A549 (cell line): ENCODE measurements around the gene KIF18A. TPM values are rescaled to one million over a fixed set of nuclear protein-coding genes. Genes with fewer than 3 reads are reported as not detected.

Experiments used
- ATAC-seq, 2 experiments: fragments of 200-7000 bp in 1 of 2; fragments of >200 bp in 1 of 2; cut with Nextera tagmentation in 1 of 2; cut with Tn5 transposase in 1 of 2; 3 replicates each; pipeline versions ENCODE4 v1.8.0 to v1.9.1; 2018 to 2020; ENCODE audit warnings: mild to moderate bottlenecking in 1 of 2, moderate library complexity in 1 of 2
- CTCF ChIA-PET: fragments of 300-600 bp; sonication (Branson Sonifier 250); formaldehyde crosslinking; extraction: SDS; loops from one replicate; lab custom pipeline; 2021; ENCODE audit warnings: antibody characterized with exemption, inconsistent platforms; lab: Yijun Ruan, JAX
- POLR2A ChIA-PET: fragments of 350-600 bp; formaldehyde crosslinking; extraction: SDS; loops from one replicate; lab custom pipeline; 2021; ENCODE audit warnings: antibody characterized with exemption, inconsistent platforms; lab: Yijun Ruan, JAX
- DNase-seq, 2 experiments: peaks; one replicate each; pipeline versions ENCODE4 v3.0.0 to v3.0.0-alpha.2; 2011 to 2016; ENCODE audit warnings: low read depth in 1 of 2, low spot score in 1 of 2
- FAIRE-seq: peaks from 2 replicates; lab custom pipeline; 2011; peaks lifted over from hg19 to GRCh38; lab: Jason Lieb, UNC
- H3K27ac ChIP-seq, 2 experiments: fragments of >200 bp; sonication (Bioruptor Twin); formaldehyde crosslinking; 3 replicates each; pipeline ENCODE4 v1.5.1; 2016 to 2017
- H3K4me1 ChIP-seq: fragments of >200 bp; sonication (Bioruptor Twin); formaldehyde crosslinking; 3 replicates; pipeline ENCODE4 v1.6.1; 2016
- H3K4me2 ChIP-seq: fragments of >200 bp; sonication (Bioruptor Twin); formaldehyde crosslinking; 3 replicates; pipeline ENCODE4 v1.6.1; 2016
- H3K4me3 ChIP-seq: fragments of >200 bp; sonication (Bioruptor Twin); formaldehyde crosslinking; 3 replicates; pipeline ENCODE4 v1.5.1; 2016
- H3K9me3 ChIP-seq: fragments of >200 bp; sonication (Bioruptor Twin); formaldehyde crosslinking; 3 replicates; pipeline ENCODE4 v1.6.1; 2016
- CBX2 ChIP-seq: fragments of 200-600 bp; sonication (generic); IDR thresholded peaks from 2 replicates; pipeline ENCODE4 v1.6.1; 2016; ENCODE audit warnings: low read depth, mild to moderate bottlenecking, borderline replicate concordance
- CBX8 ChIP-seq: fragments of 200-600 bp; sonication (generic); IDR thresholded peaks from 2 replicates; pipeline ENCODE4 v1.6.1; 2016
- CHD2 ChIP-seq: fragments of 150-350 bp; IDR thresholded peaks from 2 replicates; pipeline ENCODE4 v1.6.1; 2014; ENCODE audit warnings: low read length; ENCODE audit not compliant: partially characterized antibody
- ESRRA ChIP-seq: fragments of 150-350 bp; IDR thresholded peaks from 2 replicates; pipeline ENCODE4 v1.6.1; 2014; ENCODE audit warnings: mild to moderate bottlenecking, low read length, borderline replicate concordance
- FOSB ChIP-seq: fragments of 250-450 bp; sonication (Bioruptor Pico); IDR thresholded peaks from 2 replicates; pipeline ENCODE4 v1.5.0; 2020; ENCODE audit warnings: mild to moderate bottlenecking, moderate library complexity
- FOSL2 ChIP-seq, 2 experiments: fragments of 450-650 bp in 1 of 2; fragments of >200 bp in 1 of 2; sonication (Bioruptor Twin) in 1 of 2; formaldehyde crosslinking; IDR thresholded peaks; 2 replicates each; pipeline versions ENCODE4 v1.5.0 to v1.6.1; 2016 to 2020; ENCODE audit warnings: mild to moderate bottlenecking in 1 of 2, moderate library complexity in 1 of 2
- FOXS1 ChIP-seq: fragments of 250-450 bp; sonication (Bioruptor Pico); IDR thresholded peaks from 2 replicates; pipeline ENCODE4 v1.5.0; 2020; ENCODE audit warnings: mild to moderate bottlenecking, moderate library complexity
- HDAC2 ChIP-seq: fragments of 200-600 bp; sonication (generic); IDR thresholded peaks from 2 replicates; pipeline ENCODE4 v1.6.1; 2016
- HOXB13 ChIP-seq: fragments of 250-450 bp; sonication (Bioruptor Pico); IDR thresholded peaks from 2 replicates; pipeline ENCODE4 v1.5.0; 2020; ENCODE audit warnings: low read depth, mild to moderate bottlenecking, moderate library complexity
- HOXB5 ChIP-seq: fragments of 250-450 bp; sonication (Bioruptor Pico); IDR thresholded peaks from 2 replicates; pipeline ENCODE4 v1.5.0; 2020; ENCODE audit warnings: mild to moderate bottlenecking, moderate library complexity
- JUN ChIP-seq, 2 experiments: fragments of >200 bp; sonication (Bioruptor Twin); formaldehyde crosslinking; IDR thresholded peaks; 2 replicates in 1 of 2; 3 replicates in 1 of 2; pipeline ENCODE4 v1.6.1; 2016 to 2017
- JUNB ChIP-seq: fragments of >200 bp; sonication (Bioruptor Twin); formaldehyde crosslinking; IDR thresholded peaks from 2 replicates; pipeline ENCODE4 v1.6.1; 2016
- KDM1A ChIP-seq: fragments of 200-600 bp; sonication (generic); IDR thresholded peaks from 2 replicates; pipeline ENCODE4 v1.6.1; 2016; ENCODE audit warnings: low read depth, mild to moderate bottlenecking
- KDM5A ChIP-seq: fragments of 200-600 bp; sonication (generic); IDR thresholded peaks from 2 replicates; pipeline ENCODE4 v1.6.1; 2016; ENCODE audit warnings: antibody characterized with exemption, mild to moderate bottlenecking
- MAFK ChIP-seq: fragments of 450-650 bp; IDR thresholded peaks from 2 replicates; pipeline ENCODE4 v1.6.1; 2014; ENCODE audit not compliant: partially characterized antibody
- MYC ChIP-seq: IDR thresholded peaks from 2 replicates; pipeline ENCODE4 v1.6.1; 2012; ENCODE audit warnings: mild to moderate bottlenecking, inconsistent platforms, low read length, improper control_type of control experiment, borderline replicate concordance
- POLR2A ChIP-seq: IDR thresholded peaks from 2 replicates; pipeline ENCODE4 v1.6.1; 2012; ENCODE audit warnings: mild to moderate bottlenecking, low read length
- POLR2AphosphoS2 ChIP-seq: conservative IDR thresholded peaks from 2 replicates; pipeline ENCODE4 v1.6.1; 2012; ENCODE audit warnings: low read length, improper control_type of control experiment, inconsistent platforms
- RAD21 ChIP-seq, 2 experiments: fragments of >200 bp in 1 of 2; sonication (Bioruptor Twin) in 1 of 2; formaldehyde crosslinking in 1 of 2; IDR thresholded peaks in 1 of 2; conservative IDR thresholded peaks in 1 of 2; 2 replicates in 1 of 2; 3 replicates in 1 of 2; pipeline ENCODE4 v1.6.1; 2012 to 2018; ENCODE audit warnings: inconsistent platforms in 1 of 2
- RNF2 ChIP-seq: fragments of 200-600 bp; sonication (generic); IDR thresholded peaks from 2 replicates; pipeline ENCODE4 v1.6.1; 2016; ENCODE audit warnings: low read depth, mild to moderate bottlenecking, antibody characterized with exemption, moderate library complexity, borderline replicate concordance
- TFCP2L1 ChIP-seq: fragments of 250-450 bp; sonication (Bioruptor Pico); IDR thresholded peaks from 2 replicates; pipeline ENCODE4 v1.5.0; 2021; ENCODE audit warnings: mild to moderate bottlenecking
- TP53 ChIP-seq: fragments of 250-450 bp; sonication (Bioruptor Pico); IDR thresholded peaks from 2 replicates; pipeline ENCODE4 v1.5.0; 2021; ENCODE audit warnings: mild to moderate bottlenecking, moderate library complexity
- ZC3H11A ChIP-seq: fragments of 450-650 bp; IDR thresholded peaks from 2 replicates; pipeline ENCODE4 v1.6.1; 2014; ENCODE audit warnings: antibody characterized with exemption, mild to moderate bottlenecking
- ZNF302 ChIP-seq: fragments of 250-450 bp; sonication (Bioruptor Pico); IDR thresholded peaks from 2 replicates; pipeline ENCODE4 v1.9.0; 2021; ENCODE audit warnings: inconsistent platforms, mild to moderate bottlenecking, moderate library complexity
- WGBS: methylation state at CpG from one replicate; pipeline ENCODE4 v1.1.6; 2017; ENCODE audit errors: missing lambda C conversion rate; 5-methylcytosine and 5-hydroxymethylcytosine counted together
- polyA plus RNA-seq, 4 experiments: library from polyadenylated mRNA; depleted of rRNA in 3 of 4; stranded (reverse); fragments of >200 nt; fragmentation: RNase III in 1 of 4; extraction: RNeasy Plus Mini Kit Qiagen cat#74134 plus additional on column Dnase treatment in 1 of 4; gene quantifications; 2 replicates in 3 of 4; 3 replicates in 1 of 4; pipeline ENCODE4 v1.2.3, GENCODE V29; 2011 to 2017
- TF ChIP-seq, protein P1 (sequence below): fragments of >200 bp; sonication (Bioruptor Twin); formaldehyde crosslinking; IDR thresholded peaks from 2 replicates; pipeline ENCODE4 v1.6.1; 2016
- TF ChIP-seq, protein P2 (sequence below): IDR thresholded peaks from 2 replicates; pipeline ENCODE4 v1.6.1; 2012; ENCODE audit warnings: low read depth, borderline replicate concordance
- TF ChIP-seq, protein P3 (sequence below): IDR thresholded peaks from 2 replicates; pipeline ENCODE4 v1.6.1; 2012
- TF ChIP-seq, protein P4 (sequence below): fragments of 250-450 bp; sonication (Bioruptor Pico); IDR thresholded peaks from 2 replicates; pipeline ENCODE4 v1.5.0; 2021; ENCODE audit warnings: mild to moderate bottlenecking, moderate library complexity, borderline replicate concordance
- TF ChIP-seq, protein P5 (sequence below): IDR thresholded peaks from 2 replicates; pipeline ENCODE4 v1.6.1; 2012

The KIF18A gene
- polyA plus RNA-seq, 2 of the 4 experiments (the other 2 are of a cell fraction) = 24.8 to 47.2 TPM

DNA sequence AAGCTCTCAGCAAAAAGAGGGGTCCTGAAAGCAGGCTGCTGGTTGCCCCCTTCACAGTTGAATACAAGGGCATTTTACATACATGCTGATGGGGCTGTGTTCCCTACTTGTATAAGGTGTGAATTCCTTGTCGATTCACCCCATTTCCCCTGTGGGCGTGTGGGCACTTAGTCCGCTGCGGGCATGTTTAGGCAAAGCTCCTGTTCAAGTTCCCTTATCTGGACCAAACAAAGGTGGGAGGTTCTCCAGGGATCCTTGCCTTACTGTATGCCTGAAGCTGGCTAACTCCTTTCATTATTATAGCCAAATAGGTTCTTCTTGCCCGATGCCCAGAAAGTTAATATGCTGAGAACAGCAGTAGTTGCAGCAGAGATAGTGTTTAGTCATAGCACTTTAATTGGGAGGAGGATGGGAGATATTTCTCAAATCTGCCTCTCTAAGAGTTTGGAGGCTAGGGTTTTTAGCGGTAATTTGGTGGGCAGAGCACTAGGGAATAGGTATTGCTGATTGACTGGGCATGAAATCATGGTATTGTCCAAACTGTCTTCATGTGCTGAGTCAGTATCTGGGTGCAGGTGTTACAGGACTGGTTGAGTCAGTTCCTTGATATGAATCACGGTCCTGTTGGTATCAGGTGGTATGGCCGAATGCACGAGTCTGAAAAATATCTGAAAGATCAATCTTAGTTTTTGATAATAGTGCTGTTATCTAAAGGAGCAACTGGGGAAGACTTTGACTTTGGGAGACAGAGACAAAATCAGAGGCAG lies 32.9 kb upstream of the KIF18A start:
- no peak for ATAC-seq
- Histone ChIP-seq H3K9me3 (0 out of 3 replicates have a peak, but pooled peaks cover 4% of the 10 kb centered on the region), H3K4me1 (peaks cover 14% of the 10 kb centered on the region), H3K4me2 (no peak overlapping the region), H3K4me3 (no peak overlapping the region), H3K27ac (peak overlapping the region in 1 of 2 experiments; percentile 15; a peak in 3 of 6 replicates)
- CTCF ChIA-PET = no interaction called here
- POLR2A ChIA-PET = no interaction called here
- 94% methylated on average over 9 of the region's 9 CpGs for WGBS
- FAIRE-seq = no peak
- DNase-seq = no peak
- TF ChIP-seq, protein P1, sequence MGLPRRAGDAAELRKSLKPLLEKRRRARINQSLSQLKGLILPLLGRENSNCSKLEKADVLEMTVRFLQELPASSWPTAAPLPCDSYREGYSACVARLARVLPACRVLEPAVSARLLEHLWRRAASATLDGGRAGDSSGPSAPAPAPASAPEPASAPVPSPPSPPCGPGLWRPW = no peak
- peak; percentile 4 for TF ChIP-seq MAFK
- no peak for TF ChIP-seq RNF2
- no peak for TF ChIP-seq TFCP2L1 (CRISPR knock-in tag)
- TF ChIP-seq, protein P2, sequence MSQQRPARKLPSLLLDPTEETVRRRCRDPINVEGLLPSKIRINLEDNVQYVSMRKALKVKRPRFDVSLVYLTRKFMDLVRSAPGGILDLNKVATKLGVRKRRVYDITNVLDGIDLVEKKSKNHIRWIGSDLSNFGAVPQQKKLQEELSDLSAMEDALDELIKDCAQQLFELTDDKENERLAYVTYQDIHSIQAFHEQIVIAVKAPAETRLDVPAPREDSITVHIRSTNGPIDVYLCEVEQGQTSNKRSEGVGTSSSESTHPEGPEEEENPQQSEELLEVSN = no peak
- no peak for TF ChIP-seq POLR2AphosphoS2
- TF ChIP-seq HDAC2 = no peak
- no peak for TF ChIP-seq POLR2A
- no peak for TF ChIP-seq HOXB5 (CRISPR knock-in tag)
- TF ChIP-seq, all 56 proteins: peak for 1

DNA sequence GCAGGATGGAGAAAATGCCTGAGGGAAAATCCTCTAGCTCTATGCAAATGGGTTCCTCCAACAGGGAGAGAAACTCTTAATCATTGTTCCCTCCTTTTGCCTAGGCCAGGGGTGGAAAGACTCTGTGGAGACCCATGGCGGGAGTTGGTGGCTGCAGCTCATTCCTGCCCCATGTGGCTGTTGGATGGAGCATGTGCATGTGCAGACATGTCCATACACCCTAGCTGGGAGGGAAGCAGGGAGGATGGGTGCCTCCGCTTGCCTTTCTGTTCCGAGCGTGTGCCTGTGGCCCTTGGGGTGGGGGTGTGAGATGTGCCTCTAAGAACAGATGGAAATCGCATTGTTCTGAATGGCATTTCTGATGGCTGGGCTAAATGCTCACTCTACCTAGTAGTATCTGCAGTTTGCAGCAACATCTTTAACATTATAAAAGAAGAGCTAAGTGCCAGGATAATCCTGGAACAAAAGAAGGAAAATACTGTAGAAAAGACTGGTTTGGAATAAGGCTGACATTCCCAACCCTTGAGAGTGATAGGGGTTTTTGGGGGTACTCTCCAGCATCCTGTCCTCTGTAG lies 32.0 kb upstream of the KIF18A start:
- Histone ChIP-seq H3K27ac (peak overlapping the region in 1 of 2 experiments; percentile 15; a peak in 3 of 6 replicates), H3K9me3 (0 out of 3 replicates have a peak, but pooled peaks cover 4% of the 10 kb centered on the region)
- 100% methylated on average over 5 of the region's 5 CpGs for WGBS
- CTCF ChIA-PET = no interaction called here
- FAIRE-seq = no peak
- POLR2A ChIA-PET = no interaction called here
- TF ChIP-seq TFCP2L1 (CRISPR knock-in tag) (no peak), HOXB5 (CRISPR knock-in tag) (no peak), FOXS1 (CRISPR knock-in tag) (no peak), ZNF302 (CRISPR knock-in tag) (no peak), CHD2 (no peak), ZC3H11A (no peak), FOSL2 (IDR thresholded peaks at IDR 0.05) (no peak), FOSL2 (CRISPR knock-in tag; IDR thresholded peaks at IDR 0.05) (no peak), KDM5A (no peak), JUN (IDR thresholded peaks at IDR 0.05) (no peak), RAD21 (conservative IDR thresholded peaks at IDR 0.05 in 1 of 2, IDR thresholded peaks at IDR 0.05 in 1 of 2) (no peak), JUNB (no peak), KDM1A (no peak), MYC (no peak)
- TF ChIP-seq, protein P3, sequence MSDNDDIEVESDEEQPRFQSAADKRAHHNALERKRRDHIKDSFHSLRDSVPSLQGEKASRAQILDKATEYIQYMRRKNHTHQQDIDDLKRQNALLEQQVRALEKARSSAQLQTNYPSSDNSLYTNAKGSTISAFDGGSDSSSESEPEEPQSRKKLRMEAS = no peak
- TF ChIP-seq, all 56 proteins: peak for 0
- DNase-seq (no peak), ATAC-seq (no peak)
- Histone ChIP-seq H3K4me1 (peaks cover 5% of the 10 kb centered on the region), H3K4me3 (no peak overlapping the region), H3K4me2 (no peak overlapping the region)

DNA sequence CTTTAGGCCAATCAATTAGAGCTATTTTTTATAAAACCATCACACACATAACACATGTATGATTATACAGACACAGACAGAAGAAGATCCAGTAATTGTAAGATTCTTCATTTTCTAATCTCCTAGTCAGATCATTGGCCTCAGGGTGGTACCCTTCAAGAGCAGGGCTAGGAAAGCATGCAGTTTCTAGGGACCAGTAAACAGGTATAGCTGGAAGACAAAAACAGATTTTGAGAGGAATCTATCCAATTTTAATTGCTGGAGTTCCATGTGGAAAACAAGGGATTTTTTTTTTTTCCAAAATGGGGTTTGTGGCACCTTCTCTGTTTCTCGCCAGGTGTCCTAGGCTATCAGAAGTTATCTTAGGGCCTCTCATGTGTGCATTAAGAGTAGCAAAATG lies 29.9 kb upstream of the KIF18A start:
- ATAC-seq (no peak), DNase-seq (no peak), FAIRE-seq (no peak)
- H3K4me1 ChIP-seq = no peaks in the 10 kb centered on the region
- WGBS = 85% methylated on average over 1 of the region's 1 CpG
- 0 out of 3 replicates have a peak, but pooled peaks cover 4% of the 10 kb centered on the region for H3K9me3 ChIP-seq
- no peak overlapping the region for H3K4me2 ChIP-seq
- H3K4me3 ChIP-seq = no peak overlapping the region
- ChIA-PET CTCF (interaction anchor here (0.6 kb wide), 1 partner anchor 1050 kb away, joined by 3 read pairs; no protein-coding TSS in a partner anchor), POLR2A (no interaction called here)
- no peak overlapping the region for H3K27ac ChIP-seq
- no peak for TF ChIP-seq ESRRA
- TF ChIP-seq HOXB13 = no peak
- TF ChIP-seq CBX8 = no peak
- no peak for TF ChIP-seq ZNF302 (CRISPR knock-in tag)
- TF ChIP-seq FOSB = no peak
- no peak for TF ChIP-seq TP53
- TF ChIP-seq CBX2 = no peak
- TF ChIP-seq, protein P4, sequence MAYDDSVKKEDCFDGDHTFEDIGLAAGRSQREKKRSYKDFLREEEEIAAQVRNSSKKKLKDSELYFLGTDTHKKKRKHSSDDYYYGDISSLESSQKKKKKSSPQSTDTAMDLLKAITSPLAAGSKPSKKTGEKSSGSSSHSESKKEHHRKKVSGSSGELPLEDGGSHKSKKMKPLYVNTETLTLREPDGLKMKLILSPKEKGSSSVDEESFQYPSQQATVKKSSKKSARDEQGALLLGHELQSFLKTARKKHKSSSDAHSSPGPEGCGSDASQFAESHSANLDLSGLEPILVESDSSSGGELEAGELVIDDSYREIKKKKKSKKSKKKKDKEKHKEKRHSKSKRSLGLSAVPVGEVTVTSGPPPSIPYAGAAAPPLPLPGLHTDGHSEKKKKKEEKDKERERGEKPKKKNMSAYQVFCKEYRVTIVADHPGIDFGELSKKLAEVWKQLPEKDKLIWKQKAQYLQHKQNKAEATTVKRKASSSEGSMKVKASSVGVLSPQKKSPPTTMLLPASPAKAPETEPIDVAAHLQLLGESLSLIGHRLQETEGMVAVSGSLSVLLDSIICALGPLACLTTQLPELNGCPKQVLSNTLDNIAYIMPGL (CRISPR knock-in tag) = no peak
- TF ChIP-seq, protein P5, sequence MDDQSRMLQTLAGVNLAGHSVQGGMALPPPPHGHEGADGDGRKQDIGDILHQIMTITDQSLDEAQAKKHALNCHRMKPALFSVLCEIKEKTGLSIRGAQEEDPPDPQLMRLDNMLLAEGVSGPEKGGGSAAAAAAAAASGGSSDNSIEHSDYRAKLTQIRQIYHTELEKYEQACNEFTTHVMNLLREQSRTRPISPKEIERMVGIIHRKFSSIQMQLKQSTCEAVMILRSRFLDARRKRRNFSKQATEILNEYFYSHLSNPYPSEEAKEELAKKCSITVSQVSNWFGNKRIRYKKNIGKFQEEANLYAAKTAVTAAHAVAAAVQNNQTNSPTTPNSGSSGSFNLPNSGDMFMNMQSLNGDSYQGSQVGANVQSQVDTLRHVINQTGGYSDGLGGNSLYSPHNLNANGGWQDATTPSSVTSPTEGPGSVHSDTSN = no peak
